OCI-LY7 (cell line): ENCODE measurements around the gene NTSR1.

ENCODE experiments used
- EZH2phosphoT487 ChIP-seq: fragments of 200-600 bp; sonication (generic); IDR thresholded peaks from 2 replicates; pipeline ENCODE4 v1.6.1; 2018; ENCODE audit warnings: low read depth, borderline replicate concordance, mild to moderate bottlenecking, mixed run types, antibody characterized with exemption, low read length, moderate library complexity, mixed read lengths
- TF ChIP-seq, protein P1 (sequence below): fragments of 200-600 bp; sonication (generic); conservative IDR thresholded peaks from 2 replicates; pipeline ENCODE4 v1.5.1; 2014; ENCODE audit warnings: mild to moderate bottlenecking, antibody characterized with exemption, low read length, moderate library complexity, mixed read lengths

- TF ChIP-seq, protein P1, sequence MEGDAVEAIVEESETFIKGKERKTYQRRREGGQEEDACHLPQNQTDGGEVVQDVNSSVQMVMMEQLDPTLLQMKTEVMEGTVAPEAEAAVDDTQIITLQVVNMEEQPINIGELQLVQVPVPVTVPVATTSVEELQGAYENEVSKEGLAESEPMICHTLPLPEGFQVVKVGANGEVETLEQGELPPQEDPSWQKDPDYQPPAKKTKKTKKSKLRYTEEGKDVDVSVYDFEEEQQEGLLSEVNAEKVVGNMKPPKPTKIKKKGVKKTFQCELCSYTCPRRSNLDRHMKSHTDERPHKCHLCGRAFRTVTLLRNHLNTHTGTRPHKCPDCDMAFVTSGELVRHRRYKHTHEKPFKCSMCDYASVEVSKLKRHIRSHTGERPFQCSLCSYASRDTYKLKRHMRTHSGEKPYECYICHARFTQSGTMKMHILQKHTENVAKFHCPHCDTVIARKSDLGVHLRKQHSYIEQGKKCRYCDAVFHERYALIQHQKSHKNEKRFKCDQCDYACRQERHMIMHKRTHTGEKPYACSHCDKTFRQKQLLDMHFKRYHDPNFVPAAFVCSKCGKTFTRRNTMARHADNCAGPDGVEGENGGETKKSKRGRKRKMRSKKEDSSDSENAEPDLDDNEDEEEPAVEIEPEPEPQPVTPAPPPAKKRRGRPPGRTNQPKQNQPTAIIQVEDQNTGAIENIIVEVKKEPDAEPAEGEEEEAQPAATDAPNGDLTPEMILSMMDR, result no peak
- TF ChIP-seq EZH2phosphoT487, result no peak
Measured at GRCh38 chr20:62699741-62700140, 8.9 kb upstream of the NTSR1 start.
